Measurements from ENCODE around the gene SLC35B3.

DNA sequence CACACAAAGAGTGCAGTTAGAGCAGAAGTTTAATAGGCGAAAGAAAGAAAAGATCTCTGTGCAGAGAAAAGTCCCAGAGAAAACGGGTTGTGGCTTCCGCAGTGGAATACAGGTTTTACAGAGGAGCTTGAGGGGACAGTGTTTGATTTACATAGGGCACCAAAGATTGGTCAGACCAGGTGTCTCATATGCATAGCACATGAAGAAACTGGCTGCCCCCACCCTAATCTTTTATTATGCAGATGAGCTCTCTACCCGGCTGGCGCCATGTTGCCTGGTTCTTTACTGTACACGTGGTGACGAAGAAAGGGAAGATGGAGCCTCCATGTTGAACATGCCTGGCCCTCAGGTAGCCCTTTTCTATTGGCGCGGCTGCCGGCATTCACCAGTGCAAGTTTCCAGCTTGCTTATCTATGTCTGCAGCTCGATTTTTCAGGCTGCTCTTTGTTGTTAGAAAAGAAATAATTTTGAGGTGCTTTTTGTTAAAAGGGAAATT is 47.4 kb downstream of the SLC35B3 start:
- TF ChIP-seq POLR2A (IDR thresholded peaks at IDR 0.05) = no peak
- TF ChIP-seq, protein P1, sequence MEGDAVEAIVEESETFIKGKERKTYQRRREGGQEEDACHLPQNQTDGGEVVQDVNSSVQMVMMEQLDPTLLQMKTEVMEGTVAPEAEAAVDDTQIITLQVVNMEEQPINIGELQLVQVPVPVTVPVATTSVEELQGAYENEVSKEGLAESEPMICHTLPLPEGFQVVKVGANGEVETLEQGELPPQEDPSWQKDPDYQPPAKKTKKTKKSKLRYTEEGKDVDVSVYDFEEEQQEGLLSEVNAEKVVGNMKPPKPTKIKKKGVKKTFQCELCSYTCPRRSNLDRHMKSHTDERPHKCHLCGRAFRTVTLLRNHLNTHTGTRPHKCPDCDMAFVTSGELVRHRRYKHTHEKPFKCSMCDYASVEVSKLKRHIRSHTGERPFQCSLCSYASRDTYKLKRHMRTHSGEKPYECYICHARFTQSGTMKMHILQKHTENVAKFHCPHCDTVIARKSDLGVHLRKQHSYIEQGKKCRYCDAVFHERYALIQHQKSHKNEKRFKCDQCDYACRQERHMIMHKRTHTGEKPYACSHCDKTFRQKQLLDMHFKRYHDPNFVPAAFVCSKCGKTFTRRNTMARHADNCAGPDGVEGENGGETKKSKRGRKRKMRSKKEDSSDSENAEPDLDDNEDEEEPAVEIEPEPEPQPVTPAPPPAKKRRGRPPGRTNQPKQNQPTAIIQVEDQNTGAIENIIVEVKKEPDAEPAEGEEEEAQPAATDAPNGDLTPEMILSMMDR (IDR thresholded peaks at IDR 0.05) = no peak

Data from adrenal gland (tissue), 5 donors.